ENCODE data around the gene GRAMD1B. TPM values are rescaled to one million over a fixed set of nuclear protein-coding genes. Genes with fewer than 3 reads are reported as not detected.
A peak's percentile ranks its signal among the peaks of the same experiment; 100 is the strongest.

The GRAMD1B gene
- total and polyA plus RNA-seq, 2 experiments from 2014 or later, result 9.0 to 20.4 TPM

DNA sequence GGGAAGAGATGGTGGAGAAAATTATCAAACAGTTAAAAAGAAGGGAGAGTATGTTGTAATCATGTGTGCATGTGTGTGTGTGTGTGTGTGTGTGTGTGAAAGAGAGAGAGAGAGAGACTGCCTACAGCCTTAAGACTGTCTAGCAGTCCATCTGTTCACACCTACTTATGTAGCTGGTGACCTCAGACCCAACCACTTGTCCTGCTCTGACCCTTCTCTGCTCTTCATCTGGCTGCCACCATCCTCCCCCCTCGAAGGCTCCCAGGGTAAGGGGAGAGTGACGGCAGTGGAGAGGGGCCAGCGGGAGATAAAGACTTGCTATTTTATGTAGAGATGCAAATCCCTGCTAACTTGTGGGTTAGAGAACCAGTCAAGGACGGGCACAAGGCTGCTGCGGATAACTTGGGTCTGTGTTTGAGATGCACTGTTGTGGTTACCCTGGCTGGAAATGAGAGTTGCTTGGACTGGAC, 24.9 kb upstream of the GRAMD1B start:
- no peaks in the 10 kb centered on the region for H4K20me1 ChIP-seq (ENCODE audit: insufficient read depth, poor library complexity, severe bottlenecking)
- no peak overlapping the region for H2AFZ ChIP-seq
- no peaks in the 10 kb centered on the region for H3K36me3 ChIP-seq (replicated peaks; ENCODE audit: insufficient read depth, low read depth)
- no peak overlapping the region for H3K27ac ChIP-seq
- TF ChIP-seq EZH2phosphoT487 (IDR thresholded peaks at IDR 0.05; ENCODE audit: low read depth, severe bottlenecking, unreplicated experiment) (no peak), EZH2 (IDR thresholded peaks at IDR 0.05; ENCODE audit: borderline replicate concordance) (no peak)
- TF ChIP-seq, protein P1, sequence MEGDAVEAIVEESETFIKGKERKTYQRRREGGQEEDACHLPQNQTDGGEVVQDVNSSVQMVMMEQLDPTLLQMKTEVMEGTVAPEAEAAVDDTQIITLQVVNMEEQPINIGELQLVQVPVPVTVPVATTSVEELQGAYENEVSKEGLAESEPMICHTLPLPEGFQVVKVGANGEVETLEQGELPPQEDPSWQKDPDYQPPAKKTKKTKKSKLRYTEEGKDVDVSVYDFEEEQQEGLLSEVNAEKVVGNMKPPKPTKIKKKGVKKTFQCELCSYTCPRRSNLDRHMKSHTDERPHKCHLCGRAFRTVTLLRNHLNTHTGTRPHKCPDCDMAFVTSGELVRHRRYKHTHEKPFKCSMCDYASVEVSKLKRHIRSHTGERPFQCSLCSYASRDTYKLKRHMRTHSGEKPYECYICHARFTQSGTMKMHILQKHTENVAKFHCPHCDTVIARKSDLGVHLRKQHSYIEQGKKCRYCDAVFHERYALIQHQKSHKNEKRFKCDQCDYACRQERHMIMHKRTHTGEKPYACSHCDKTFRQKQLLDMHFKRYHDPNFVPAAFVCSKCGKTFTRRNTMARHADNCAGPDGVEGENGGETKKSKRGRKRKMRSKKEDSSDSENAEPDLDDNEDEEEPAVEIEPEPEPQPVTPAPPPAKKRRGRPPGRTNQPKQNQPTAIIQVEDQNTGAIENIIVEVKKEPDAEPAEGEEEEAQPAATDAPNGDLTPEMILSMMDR (IDR thresholded peaks at IDR 0.05; ENCODE audit: poor library complexity), result no peak
- no peaks in the 10 kb centered on the region for H3K9me2 ChIP-seq (replicated peaks; ENCODE audit: insufficient read depth)
- 41% methylated on average over 5 of the region's 5 CpGs for WGBS (ENCODE audit: low lambda C conversion rate, missing lambda C conversion rate)
- no peaks in the 10 kb centered on the region for H3K79me2 ChIP-seq
- no peak overlapping the region for H3K4me2 ChIP-seq
- no peaks in the 10 kb centered on the region for H3K9me3 ChIP-seq (ENCODE audit: low read depth)
- no peak for DNase-seq (ENCODE audit: low spot score)
- no peak overlapping the region for H3K4me3 ChIP-seq
- H3K4me1 ChIP-seq (ENCODE audit: insufficient read depth), result peaks cover 17% of the 10 kb centered on the region
- H3K27me3 ChIP-seq, result no peaks in the 10 kb centered on the region

DNA sequence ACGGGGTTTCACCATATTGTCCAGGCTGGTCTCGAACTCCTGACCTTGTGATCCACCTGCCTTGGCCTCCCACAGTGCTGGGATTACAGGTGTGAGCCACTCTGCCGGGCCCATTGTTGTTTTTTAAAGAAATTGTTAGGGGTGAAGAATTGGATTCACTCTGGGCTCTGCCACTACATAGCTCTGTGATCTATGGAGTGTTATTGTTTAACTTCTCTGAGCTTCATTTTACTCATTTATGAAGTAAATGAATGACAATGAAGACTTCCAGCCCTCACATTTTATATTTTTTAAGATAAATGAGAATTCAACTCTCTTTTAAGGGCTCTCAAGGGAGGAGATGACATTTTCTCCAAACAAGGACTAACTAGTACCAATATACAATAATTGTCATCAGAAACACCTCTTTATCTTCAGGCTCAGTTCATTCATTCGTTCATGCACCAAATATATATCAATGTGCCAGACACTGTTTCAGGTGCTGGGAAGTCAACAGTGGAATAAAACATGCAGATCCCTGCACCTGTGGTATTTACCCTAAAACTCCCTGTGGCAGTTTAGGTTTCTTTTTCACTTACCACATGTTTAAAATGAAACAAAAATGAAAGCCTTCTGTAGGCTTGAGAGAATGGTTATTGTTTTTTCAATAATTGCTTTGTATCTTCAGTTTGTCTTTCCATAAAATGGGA, 23.5 kb upstream of the GRAMD1B start:
- Histone ChIP-seq H2AFZ (no peak overlapping the region), H3K79me2 (no peaks in the 10 kb centered on the region), H3K9me3 (ENCODE audit: low read depth) (no peaks in the 10 kb centered on the region), H4K20me1 (ENCODE audit: insufficient read depth, poor library complexity, severe bottlenecking) (no peaks in the 10 kb centered on the region), H3K4me1 (ENCODE audit: insufficient read depth) (peaks cover 17% of the 10 kb centered on the region), H3K4me2 (no peak overlapping the region), H3K27ac (no peak overlapping the region), H3K36me3 (replicated peaks; ENCODE audit: insufficient read depth, low read depth) (no peaks in the 10 kb centered on the region), H3K9me2 (replicated peaks; ENCODE audit: insufficient read depth) (no peaks in the 10 kb centered on the region), H3K4me3 (no peak overlapping the region), H3K27me3 (no peaks in the 10 kb centered on the region)
- no peak for DNase-seq (ENCODE audit: low spot score)
- 60% methylated on average over 4 of the region's 4 CpGs for WGBS (ENCODE audit: low lambda C conversion rate, missing lambda C conversion rate)
- TF ChIP-seq EZH2phosphoT487 (IDR thresholded peaks at IDR 0.05; ENCODE audit: low read depth, severe bottlenecking, unreplicated experiment) (no peak), EZH2 (IDR thresholded peaks at IDR 0.05; ENCODE audit: borderline replicate concordance) (no peak)
- TF ChIP-seq, protein P1 (IDR thresholded peaks at IDR 0.05; ENCODE audit: poor library complexity), result no peak

DNA sequence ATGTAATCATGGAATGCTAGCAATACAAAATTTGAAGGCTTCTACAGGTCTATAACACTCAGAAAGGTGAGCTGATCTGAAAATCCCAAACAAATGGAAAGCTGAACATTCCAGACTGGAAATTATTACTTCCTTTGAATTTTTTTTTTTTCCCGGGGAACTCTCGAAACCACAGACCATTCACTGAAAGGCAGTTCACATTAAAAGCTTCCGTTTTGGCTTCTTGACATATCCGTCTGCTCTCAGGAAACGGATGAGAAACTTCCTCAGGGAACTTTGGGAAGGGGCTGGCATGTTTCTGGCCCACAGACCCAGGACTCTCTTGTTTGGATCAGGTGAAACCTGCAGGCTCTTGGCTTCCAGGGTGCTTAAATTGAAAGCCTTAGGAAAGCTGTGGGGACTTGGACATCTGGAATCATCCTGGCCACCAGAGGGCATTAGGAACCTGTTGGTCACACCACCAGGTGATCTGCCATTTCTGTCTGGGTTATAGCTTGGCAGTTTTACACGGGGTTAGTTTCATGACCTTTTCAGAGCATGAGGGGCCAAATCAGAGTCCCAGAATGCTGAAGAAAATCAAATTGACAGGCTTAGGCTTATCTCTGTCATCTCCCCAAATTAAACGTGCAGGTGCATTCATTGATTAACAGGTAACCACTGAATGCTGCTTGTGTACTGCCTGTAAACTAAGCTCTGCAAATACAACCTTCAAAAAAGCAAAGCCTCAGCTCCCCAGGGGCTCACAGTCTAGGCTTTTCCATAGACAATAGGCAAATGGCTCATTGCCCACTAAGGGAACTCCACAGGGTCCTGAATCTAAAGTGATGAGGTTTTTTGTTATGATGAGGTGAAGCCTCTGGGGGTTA, 22.7 kb upstream of the GRAMD1B start:
- TF ChIP-seq, protein P1 (IDR thresholded peaks at IDR 0.05; ENCODE audit: poor library complexity), result peak; percentile 70
- TF ChIP-seq EZH2phosphoT487 (IDR thresholded peaks at IDR 0.05; ENCODE audit: low read depth, severe bottlenecking, unreplicated experiment), result no peak
- H3K9me3 ChIP-seq (ENCODE audit: low read depth), result no peaks in the 10 kb centered on the region
- peak; percentile 85 for DNase-seq (ENCODE audit: low spot score)
- H3K79me2 ChIP-seq, result no peaks in the 10 kb centered on the region
- WGBS (ENCODE audit: low lambda C conversion rate, missing lambda C conversion rate), result 13% methylated on average over 7 of the region's 7 CpGs
- H3K4me2 ChIP-seq, result peak overlapping the region; percentile 55
- peaks cover 17% of the 10 kb centered on the region for H3K4me1 ChIP-seq (ENCODE audit: insufficient read depth)
- no peaks in the 10 kb centered on the region for H3K36me3 ChIP-seq (replicated peaks; ENCODE audit: insufficient read depth, low read depth)
- H3K4me3 ChIP-seq, result no peak overlapping the region
- no peaks in the 10 kb centered on the region for H3K9me2 ChIP-seq (replicated peaks; ENCODE audit: insufficient read depth)
- H3K27me3 ChIP-seq, result no peaks in the 10 kb centered on the region
- H2AFZ ChIP-seq, result no peak overlapping the region
- H3K27ac ChIP-seq, result no peak overlapping the region
- no peaks in the 10 kb centered on the region for H4K20me1 ChIP-seq (ENCODE audit: insufficient read depth, poor library complexity, severe bottlenecking)
